SKM-1 treated with dmso at 0.1 percent for 144 hours (cell line): ENCODE results near the gene ZFYVE28.
"Not testable (repeated sequence)": the region's sequence is repeated elsewhere in the genome, so short reads cannot be mapped to it uniquely, and the experiment has no call there.

Experiments used
- DNase-seq: peaks from one replicate; lab custom pipeline; 2025; ENCODE audit not compliant: unreplicated experiment; lab: John Stamatoyannopoulos, UW

ZFYVE28 gene

DNA sequence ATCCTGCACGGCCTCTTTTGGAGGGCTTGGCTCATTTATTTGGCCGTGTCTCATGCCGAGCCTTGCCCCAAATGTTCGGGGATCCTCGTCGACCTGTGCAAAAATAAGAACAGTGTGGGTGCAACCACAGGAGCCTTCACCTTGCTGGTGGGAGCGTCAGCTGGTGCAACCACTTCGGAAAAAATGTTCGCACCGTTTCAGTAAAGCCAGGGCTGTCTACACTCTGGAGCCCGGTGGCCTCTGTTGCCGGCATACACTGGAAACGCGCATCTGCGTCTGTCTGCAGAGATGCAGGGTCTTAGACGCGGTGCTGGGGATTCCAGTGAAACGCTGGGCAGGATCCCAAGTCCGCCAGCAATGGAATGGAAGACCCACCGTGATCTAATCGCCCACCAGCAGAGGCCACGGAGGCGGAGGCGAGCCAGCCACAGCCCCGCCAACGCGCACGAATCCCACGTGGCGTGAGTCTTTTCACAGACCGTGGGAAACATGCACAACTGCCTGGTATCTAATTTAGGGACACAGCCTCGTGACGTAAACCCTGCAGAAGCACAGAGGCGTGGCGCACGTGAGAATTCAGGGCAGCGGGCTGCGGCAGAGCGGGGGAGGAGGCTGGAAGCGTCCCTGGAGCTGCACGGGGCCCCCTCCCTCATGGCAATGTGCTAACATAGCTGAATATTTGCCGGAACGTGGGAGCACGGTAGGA is 142.7 kb downstream of the ZFYVE28 start:
- DNase-seq: no peak

DNA sequence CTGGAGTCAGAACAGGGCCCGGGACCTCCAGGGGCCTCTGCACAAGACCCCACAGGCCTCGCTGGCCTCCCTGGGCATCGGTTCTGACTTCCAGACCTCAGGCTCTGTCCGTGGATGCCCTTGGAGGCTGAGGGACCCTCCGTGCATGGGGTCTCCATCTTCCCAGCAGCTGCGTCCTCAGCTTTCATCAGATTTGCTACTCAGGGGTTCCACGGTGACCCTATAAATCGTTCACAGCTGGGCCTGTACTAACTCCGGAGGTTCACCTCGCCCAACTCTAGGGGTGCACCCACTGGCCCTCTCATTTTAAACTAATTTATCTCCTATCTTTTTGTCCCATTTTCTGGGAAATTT is 143.4 kb downstream of the ZFYVE28 start:
- not testable (repeated sequence) for DNase-seq

DNA sequence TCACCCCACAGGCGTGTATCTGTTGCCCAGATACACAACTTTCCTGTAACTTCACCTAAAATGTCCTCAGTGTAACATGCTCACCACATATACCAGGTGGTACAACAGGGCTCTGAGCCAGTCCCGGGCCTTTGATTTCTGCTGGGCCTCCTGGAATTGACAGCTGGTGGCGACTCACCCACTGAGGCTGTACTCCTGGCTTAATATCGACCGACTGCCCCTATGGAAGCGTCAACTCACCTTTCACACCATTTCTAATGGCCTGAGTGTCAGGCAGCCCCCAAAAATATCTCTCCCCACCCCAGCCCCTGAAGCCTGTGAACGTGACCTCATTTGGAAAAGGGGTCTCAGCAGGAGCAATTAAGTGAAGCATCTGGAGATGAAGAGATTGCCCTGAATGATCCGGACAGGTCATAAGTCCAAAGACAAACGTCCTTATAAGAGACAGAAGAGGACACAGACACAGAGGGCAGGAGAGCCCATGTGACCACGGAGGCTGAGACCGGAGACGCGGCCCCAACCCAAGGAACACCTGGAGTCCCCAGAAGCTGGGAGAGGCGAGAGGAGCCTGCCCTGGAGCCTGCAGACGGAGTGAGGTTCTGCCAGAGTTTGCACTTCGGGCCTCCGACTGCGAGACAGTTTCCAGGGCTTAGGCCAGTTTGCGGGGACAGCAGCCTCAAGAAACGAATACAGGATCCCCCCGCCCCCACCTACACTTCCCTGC is 144.0 kb downstream of the ZFYVE28 start:
- no peak for DNase-seq

GRCh38 chr4:2273657-2274319 is 144.7 kb downstream of the ZFYVE28 start:
- no peak for DNase-seq

DNA sequence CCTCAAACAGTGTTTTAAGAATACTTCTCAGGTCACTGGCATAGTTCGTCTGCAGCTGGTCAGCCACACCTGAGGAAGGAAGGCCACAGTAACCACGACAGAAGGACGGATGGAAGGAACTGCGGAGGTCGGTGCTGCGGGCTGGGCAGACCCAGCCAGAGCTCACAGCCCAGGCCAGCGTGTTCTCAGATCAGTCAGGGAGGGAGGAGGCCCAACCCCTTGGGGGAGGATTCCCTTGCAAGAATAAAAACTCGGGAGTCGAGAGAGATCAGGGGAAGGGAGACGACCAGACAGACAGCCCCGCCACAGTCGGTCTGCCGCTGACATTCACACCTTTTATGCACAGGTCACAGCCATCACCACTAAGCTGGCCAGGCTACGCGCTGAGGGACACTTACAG is 145.2 kb downstream of the ZFYVE28 start:
- DNase-seq: no peak

DNA sequence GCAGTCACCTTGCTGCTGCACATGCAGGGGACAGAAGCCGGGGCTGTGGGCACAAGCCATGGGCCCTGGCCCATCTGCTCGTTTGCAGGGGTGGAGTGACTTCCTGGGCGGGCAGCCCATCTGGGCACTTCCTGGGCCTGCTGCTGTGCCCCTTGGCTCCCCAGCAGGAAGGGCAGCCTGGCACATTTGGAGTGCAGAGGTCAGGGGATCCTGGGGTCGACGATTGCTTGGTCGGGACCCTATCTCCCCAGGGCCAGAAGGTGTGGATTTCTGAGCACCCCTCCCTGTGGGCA is 145.7 kb downstream of the ZFYVE28 start:
- no peak for DNase-seq

- DNase-seq: no peak
These were observed 146.2 kb downstream of the ZFYVE28 start for GRCh38 chr4:2272026-2272827.

- DNase-seq: no peak
These were observed 147.0 kb downstream of the ZFYVE28 start for GRCh38 chr4:2271279-2272025.

- DNase-seq: no peak
These were observed 147.9 kb downstream of the ZFYVE28 start for GRCh38 chr4:2270341-2271165.

DNA sequence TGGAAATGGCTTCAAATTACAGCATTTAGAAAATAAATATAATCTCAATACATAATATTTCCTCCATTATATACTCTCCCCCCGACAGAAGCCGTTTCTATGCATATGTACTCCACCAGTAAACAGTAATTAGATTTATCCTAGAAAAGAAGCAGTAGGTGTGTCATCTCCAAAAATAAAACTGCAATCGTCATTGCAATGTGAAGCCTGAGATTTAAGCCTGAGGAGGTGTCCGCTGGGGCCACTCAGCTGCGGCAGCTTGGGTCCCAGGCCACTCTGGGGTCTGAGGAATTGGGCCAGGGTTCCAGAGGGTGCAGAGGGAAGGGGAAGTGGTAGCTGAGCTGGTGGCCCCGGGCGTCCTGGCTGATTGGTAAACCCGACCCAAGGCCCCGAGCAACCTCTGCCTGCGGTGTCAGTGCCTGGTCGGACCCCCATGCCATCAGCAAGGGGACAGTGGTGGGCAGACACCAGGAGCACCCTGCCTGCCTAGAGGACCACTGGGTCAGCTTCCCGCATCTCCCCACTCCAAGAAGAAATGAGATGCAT is 148.8 kb downstream of the ZFYVE28 start:
- no peak for DNase-seq

GRCh38 chr4:2269206-2269531 is 149.3 kb downstream of the ZFYVE28 start:
- DNase-seq: no peak

- DNase-seq: no peak
These were observed 149.9 kb downstream of the ZFYVE28 start for GRCh38 chr4:2268357-2269205.

GRCh38 chr4:2267841-2268240 is 150.6 kb downstream of the ZFYVE28 start:
- no peak for DNase-seq

DNA sequence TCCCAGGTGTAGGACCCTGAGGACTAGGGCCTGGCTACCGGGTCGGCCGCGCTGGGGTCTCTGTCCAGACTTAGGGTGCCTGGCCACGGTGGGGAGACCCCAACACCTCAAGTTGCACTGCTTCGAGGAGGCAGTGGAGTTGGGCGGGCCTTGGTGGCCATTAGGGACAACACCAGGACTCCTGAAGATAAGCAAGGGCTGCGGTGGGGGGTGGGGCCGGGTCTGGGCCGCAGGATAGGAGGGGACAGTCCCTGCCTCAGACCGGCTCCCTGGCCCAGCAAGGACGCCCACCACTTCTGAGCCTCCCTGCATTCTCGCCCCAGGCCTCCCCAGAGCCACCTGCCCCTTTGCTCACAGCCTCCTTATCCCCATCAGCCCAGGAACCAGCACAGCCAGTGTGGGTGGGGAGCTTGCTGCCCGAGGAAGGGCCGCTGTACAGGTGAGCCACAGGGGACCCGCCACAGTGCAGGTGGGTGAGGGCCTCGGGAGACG is 151.1 kb downstream of the ZFYVE28 start:
- DNase-seq: no peak

DNA sequence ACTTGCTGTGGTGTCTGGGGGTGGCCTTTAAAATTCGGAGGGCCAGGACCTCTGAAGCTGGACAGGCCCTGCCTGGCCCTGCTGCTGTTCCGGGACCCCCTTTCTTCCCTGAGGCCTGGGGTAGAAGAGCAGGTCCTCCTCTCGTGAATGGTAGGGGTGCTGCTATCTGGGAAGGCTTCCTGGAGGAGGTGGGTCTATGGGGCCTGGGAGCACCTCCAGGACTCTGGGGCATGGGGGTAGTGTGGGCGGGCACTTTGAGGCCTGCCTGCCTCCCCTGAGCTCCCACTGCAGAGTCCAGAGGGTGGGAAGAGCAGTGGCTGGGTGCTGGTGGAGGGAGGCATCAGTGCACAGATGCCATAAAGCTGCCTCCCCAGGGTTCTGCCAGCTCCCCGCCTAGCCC is 151.6 kb downstream of the ZFYVE28 start:
- no peak for DNase-seq

GRCh38 chr4:2266181-2266580 is 152.3 kb downstream of the ZFYVE28 start:
- no peak for DNase-seq

DNA sequence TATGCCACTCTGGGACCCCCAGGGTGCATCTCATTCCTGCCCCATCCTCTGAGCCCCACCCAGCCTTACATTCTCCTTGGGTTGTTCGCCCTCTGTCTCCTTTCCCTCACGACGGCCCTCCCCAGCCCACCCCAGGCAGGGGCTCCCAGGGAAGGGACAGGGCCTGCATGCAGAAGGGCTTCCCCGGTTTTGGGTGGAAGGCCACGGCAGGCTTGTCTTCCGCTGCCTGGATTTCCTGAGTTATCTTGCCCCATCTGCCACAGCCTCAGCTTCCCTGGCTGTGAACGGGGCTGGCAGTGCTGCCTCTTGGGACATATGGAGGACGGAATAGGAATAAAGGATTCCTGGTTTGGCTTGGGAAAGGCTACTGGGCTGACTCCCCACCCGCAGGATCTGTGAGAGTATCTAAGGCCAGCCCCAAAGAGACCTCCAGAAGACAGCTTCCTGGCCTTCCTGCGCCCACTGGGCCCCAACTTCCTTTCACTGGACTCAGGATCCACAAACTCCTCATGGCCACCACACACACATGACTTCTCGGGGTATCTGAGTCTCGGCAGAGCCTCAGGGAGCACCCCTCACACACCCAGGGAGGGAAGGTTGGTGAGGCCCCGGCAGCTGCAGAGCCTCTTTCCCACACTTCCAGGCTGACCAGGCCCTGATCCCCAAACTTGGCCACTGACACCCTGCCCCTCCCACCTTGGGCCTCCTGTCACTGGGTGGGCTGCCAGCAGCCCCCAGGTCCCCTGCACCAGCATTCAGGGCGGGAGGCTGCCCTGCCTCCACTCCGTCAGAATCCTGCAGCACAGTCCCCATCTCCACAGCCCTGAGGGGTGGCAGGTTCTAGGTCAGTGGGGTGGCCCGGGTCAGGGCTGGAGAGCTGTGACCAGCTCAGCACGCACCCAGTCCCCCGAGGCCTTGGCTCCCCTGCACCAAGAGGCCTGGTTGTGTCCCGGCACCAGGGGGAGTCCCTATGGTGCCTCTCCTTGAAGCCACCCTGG is 153.0 kb downstream of the ZFYVE28 start:
- no peak for DNase-seq
